PFSK-1 (cell line): ENCODE data around the gene VPS37C.

Experiments
- FOXP2 ChIP-seq: optimal IDR thresholded peaks from 2 replicates; pipeline ENCODE3; 2011; ENCODE audit warnings: borderline replicate concordance, control low read depth, inconsistent platforms; ENCODE audit not compliant: insufficient read depth; ENCODE audit errors: extremely low read length, extremely low read depth
- POLR2AphosphoS5 ChIP-seq: IDR thresholded peaks from 2 replicates; pipeline ENCODE4 v1.6.1; 2012; ENCODE audit warnings: low read depth, mild to moderate bottlenecking, control low read depth, low read length, moderate library complexity
- SIN3A ChIP-seq: IDR thresholded peaks from 2 replicates; pipeline ENCODE4 v1.6.1; 2012; ENCODE audit warnings: mild to moderate bottlenecking, low read length, moderate library complexity, borderline replicate concordance; ENCODE audit not compliant: insufficient read depth
- TAF1 ChIP-seq: IDR thresholded peaks from 2 replicates; pipeline ENCODE4 v1.6.1; 2012; ENCODE audit warnings: low read length, control low read depth, borderline replicate concordance; ENCODE audit not compliant: insufficient read depth
- TF ChIP-seq, protein P1 (sequence below), 2 experiments: IDR thresholded peaks; 2 replicates each; pipeline versions ENCODE4 v1.6.1 to v1.8.0; 2011 to 2012; ENCODE audit warnings: low read depth in 2 of 2, low read length in 2 of 2, control low read depth in 1 of 2, inconsistent platforms in 1 of 2, mild to moderate bottlenecking in 1 of 2, moderate library complexity in 1 of 2; ENCODE audit not compliant: insufficient read depth in 1 of 2

VPS37C gene

DNA sequence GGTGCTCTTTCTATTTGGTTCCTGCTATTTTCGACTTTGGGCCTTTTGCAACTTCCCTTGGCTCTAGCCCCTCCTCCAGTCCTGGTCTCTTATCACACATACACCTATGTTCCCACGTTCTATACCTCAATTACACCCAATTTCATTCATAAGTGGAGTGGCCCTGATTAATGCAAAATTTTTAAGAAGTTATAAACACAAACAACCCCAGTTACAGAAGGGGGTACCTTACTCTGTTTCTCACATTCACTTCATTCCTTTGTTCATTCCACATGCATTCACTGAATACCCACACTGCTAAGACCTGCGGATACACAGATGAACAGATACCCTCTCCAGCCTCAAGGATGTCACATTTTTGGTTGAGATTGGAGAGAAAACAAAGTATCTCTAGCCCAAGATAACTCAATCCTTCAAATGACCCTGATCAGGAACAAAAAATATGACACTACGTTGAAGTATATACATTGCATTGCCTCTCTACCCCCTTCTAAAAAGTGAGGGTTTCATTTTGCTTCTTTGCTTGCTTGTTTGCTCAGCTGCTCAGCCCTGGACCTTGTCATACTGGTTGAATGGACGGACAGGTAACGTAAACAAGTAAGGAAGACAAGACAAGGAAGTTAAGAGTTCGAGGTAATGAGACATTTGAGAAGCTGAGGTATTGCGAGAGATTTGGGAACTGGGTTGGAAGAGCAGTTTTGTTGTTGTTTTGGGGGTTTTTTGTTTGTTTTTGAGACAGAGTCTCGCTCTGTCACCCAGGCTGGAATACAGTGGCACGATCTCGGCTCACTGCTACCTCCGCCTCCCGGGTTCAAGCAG lies 3.6 kb upstream of the VPS37C start:
- TF ChIP-seq TAF1: no peak
- TF ChIP-seq POLR2AphosphoS5: no peak
- no peak for TF ChIP-seq SIN3A
- no peak for TF ChIP-seq FOXP2
- TF ChIP-seq, protein P1, sequence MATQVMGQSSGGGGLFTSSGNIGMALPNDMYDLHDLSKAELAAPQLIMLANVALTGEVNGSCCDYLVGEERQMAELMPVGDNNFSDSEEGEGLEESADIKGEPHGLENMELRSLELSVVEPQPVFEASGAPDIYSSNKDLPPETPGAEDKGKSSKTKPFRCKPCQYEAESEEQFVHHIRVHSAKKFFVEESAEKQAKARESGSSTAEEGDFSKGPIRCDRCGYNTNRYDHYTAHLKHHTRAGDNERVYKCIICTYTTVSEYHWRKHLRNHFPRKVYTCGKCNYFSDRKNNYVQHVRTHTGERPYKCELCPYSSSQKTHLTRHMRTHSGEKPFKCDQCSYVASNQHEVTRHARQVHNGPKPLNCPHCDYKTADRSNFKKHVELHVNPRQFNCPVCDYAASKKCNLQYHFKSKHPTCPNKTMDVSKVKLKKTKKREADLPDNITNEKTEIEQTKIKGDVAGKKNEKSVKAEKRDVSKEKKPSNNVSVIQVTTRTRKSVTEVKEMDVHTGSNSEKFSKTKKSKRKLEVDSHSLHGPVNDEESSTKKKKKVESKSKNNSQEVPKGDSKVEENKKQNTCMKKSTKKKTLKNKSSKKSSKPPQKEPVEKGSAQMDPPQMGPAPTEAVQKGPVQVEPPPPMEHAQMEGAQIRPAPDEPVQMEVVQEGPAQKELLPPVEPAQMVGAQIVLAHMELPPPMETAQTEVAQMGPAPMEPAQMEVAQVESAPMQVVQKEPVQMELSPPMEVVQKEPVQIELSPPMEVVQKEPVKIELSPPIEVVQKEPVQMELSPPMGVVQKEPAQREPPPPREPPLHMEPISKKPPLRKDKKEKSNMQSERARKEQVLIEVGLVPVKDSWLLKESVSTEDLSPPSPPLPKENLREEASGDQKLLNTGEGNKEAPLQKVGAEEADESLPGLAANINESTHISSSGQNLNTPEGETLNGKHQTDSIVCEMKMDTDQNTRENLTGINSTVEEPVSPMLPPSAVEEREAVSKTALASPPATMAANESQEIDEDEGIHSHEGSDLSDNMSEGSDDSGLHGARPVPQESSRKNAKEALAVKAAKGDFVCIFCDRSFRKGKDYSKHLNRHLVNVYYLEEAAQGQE (IDR thresholded peaks at IDR 0.05; ENCODE audit: insufficient read depth in 1 of 2, low read depth in 2 of 2, low read length in 2 of 2): no peak

DNA sequence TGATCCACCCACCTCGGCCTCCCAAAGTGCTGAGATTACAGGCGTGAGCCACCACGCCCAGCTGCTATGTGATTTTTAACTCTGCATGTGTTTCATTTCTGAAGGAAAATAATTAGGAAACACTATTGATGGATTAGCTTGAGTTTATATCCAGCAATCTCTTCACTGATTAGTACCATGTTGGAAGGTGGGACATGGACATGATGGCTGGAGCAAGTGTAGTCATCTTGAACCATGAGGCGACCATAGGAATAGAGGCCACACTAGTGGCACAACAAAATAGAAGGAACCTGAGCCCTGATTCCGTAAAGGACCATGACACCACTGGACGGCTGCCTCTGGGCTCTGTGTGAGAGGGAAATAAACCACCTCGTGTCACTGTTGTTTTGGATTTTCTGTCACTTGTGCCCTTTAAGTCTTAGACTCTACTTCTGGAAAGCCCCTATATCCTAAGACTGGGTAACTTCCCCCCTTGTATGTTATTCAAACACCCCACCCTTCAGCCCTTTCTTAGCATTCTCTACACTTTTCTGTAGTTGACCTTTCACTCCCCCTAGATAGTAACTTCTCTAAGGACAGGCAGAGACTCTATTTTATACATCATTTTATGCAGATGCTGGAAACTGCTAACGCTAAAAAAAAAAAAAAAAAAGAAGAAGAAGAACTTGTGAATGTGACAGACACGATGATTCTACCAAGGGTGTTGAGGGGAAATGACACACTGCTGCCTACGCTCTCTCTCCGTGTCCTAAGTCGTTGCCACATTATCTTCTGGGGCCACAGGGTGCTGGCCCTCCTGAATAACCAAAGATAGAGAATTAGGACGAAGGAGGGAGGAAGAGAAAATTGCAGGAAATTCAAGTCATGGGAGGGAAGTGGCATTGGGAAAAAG lies 2.7 kb upstream of the VPS37C start:
- TF ChIP-seq POLR2AphosphoS5: no peak
- no peak for TF ChIP-seq SIN3A
- TF ChIP-seq TAF1: no peak
- no peak for TF ChIP-seq FOXP2
- TF ChIP-seq, protein P1 (IDR thresholded peaks at IDR 0.05; ENCODE audit: insufficient read depth in 1 of 2, low read depth in 2 of 2, low read length in 2 of 2): no peak

DNA sequence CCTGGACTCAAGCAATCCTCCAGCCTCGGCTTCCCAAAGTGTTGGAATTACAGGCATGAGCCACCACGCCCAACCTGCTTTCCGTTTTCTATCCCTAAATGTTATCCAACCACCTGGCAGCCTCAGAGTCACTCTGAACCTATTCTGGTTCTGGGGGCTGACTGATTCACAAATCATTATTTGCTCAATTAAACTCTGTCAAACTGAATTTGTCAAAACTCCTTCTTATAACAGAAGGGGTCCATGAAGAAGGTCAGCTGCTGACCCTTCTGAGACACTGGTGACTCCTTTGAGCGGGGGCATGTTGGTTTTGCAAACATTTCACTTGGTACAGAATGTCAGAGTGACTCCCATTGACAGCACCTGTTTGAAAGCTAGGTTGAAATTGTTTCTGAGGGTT lies 1.8 kb upstream of the VPS37C start:
- TF ChIP-seq POLR2AphosphoS5 (no peak), FOXP2 (no peak), TAF1 (no peak), SIN3A (no peak)
- TF ChIP-seq, protein P1 (IDR thresholded peaks at IDR 0.05; ENCODE audit: insufficient read depth in 1 of 2, low read depth in 2 of 2, low read length in 2 of 2): no peak

DNA sequence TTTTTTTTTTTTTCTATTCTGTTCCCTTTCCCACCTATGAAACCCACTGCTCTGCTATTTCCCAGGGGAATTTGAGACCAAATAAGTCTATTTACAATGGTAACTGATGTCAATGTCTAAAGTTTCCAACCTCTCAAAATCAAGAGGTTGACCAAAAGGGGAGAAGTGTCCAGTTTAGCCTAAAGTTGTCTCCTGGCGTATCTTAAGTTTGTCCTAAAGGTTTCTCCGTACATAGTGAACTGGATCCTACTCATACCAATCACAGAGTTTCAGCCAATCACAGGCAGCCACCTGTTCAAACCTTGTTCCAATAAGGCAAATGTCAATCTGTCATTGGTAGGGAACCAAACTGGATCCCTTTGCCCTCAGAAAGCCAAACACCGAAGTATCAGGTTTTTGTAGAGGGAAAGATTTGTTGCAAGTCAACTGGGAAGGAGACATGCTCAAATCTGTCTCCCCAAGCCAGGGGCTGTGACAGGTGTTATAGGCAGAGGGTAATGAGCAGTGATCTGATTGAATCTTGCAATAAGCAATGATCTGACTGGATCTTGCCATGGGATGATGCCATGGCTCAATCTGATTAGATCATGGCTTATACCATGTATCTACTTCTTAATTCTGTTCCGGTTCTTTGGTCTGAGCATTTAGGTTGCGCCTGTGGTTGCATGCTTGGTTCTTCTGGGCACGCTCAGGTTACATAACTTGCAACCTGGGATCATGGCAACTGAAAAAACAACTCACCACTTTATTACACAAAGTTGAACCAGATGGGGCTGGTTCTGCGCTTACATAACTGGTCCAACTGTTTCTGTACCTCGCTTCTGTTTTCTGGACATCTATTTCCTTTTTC lies 1.1 kb upstream of the VPS37C start:
- TF ChIP-seq TAF1: no peak
- TF ChIP-seq, protein P1 (IDR thresholded peaks at IDR 0.05; ENCODE audit: insufficient read depth in 1 of 2, low read depth in 2 of 2, low read length in 2 of 2): no peak
- TF ChIP-seq SIN3A: no peak
- no peak for TF ChIP-seq POLR2AphosphoS5
- no peak for TF ChIP-seq FOXP2
